Rectal smooth muscle tissue (tissue), 1 donor: ENCODE data around the gene DCLK3.

Source experiments
- H3K27ac ChIP-seq: one replicate; pipeline ENCODE4 v1.7.0; 2013; ENCODE audit warnings: low read depth, low read length, inconsistent platforms
- H3K27me3 ChIP-seq: one replicate; pipeline ENCODE4 v1.7.0; 2013; ENCODE audit warnings: low read length; ENCODE audit not compliant: control insufficient read depth, insufficient read depth
- H3K36me3 ChIP-seq: one replicate; pipeline ENCODE4 v1.7.0; 2013; ENCODE audit warnings: low read length; ENCODE audit not compliant: control insufficient read depth, insufficient read depth
- H3K4me1 ChIP-seq: one replicate; pipeline ENCODE4 v1.7.0; 2013; ENCODE audit warnings: low read length; ENCODE audit not compliant: control insufficient read depth, insufficient read depth
- H3K4me3 ChIP-seq: one replicate; pipeline ENCODE4 v1.7.0; 2013; ENCODE audit warnings: low read length
- H3K9ac ChIP-seq: one replicate; pipeline ENCODE4 v1.7.0; 2013; ENCODE audit warnings: low read length

DCLK3 gene

DNA sequence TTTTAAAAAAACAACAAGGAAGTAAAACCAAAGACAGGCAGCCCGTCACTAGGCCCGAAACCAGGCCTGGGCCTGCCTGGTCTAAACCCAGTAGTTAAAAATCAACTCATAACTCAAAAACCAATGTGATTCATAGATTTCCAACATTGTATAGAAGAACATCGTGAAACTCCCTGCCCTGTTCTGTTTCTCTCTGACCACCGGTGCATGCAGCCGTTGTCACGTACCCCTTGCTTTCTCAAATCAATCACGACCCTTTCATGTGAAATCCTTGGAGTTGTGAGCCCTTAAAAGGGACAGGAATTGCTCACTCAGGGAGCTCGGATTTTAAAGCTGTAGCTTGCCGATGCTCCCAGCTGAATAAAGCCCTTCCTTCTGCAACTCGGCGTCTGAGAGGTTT lies 89.5 kb downstream of the DCLK3 start:
- Histone ChIP-seq H3K27me3 (no peaks in the 10 kb centered on the region), H3K36me3 (no peaks in the 10 kb centered on the region), H3K9ac (no peak overlapping the region), H3K4me3 (no peak overlapping the region), H3K27ac (no peak overlapping the region), H3K4me1 (no peaks in the 10 kb centered on the region)

DNA sequence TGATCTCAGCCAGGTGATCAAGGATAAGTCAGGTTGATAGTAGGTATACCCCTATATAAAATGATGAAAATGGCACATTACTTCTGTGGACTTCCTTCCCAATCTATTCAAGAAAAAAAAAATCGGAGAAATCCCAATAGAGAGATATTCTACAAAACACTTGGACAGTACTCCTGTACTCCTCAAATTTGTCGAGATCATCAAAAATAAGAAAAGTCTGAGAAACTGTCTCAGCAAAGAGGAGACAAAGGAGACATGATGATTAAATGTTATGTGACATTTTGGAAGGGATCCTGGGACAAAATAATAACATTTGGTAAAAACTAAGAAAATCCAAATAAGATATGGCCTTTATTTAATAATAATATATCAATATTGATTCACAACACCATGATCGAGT lies 94.6 kb downstream of the DCLK3 start:
- H3K27ac ChIP-seq, result no peak overlapping the region

DNA sequence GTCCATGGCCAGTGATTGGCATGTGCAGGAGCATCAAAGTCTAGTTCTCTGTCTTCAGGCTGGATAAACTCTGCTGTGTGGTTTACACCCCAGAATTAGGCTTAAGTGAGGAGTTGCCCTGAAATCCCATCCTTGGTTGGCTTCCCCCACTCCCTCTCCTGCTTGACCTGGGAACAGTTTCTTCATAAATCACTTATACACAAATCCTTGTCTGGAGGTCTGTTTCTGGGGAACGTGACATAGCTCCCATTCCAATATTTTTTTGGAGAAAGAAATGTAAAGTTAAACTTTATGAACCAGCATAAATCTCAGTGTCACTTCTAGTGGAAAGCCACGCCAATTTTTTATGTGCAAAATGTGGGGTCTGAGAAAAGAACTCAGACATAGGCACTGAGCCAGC lies 98.2 kb downstream of the DCLK3 start:
- no peaks in the 10 kb centered on the region for H3K36me3 ChIP-seq
- H3K4me3 ChIP-seq, result no peak overlapping the region
- H3K9ac ChIP-seq, result no peak overlapping the region
- H3K27me3 ChIP-seq, result no peaks in the 10 kb centered on the region
- no peak overlapping the region for H3K27ac ChIP-seq
- H3K4me1 ChIP-seq, result no peaks in the 10 kb centered on the region

More for the DNA sequence above, 94.6 kb downstream of the DCLK3 start:
- H3K36me3 ChIP-seq, result no peaks in the 10 kb centered on the region
- H3K27me3 ChIP-seq, result no peaks in the 10 kb centered on the region
- H3K4me1 ChIP-seq, result no peaks in the 10 kb centered on the region
- H3K9ac ChIP-seq, result no peak overlapping the region
- H3K4me3 ChIP-seq, result no peak overlapping the region

DNA sequence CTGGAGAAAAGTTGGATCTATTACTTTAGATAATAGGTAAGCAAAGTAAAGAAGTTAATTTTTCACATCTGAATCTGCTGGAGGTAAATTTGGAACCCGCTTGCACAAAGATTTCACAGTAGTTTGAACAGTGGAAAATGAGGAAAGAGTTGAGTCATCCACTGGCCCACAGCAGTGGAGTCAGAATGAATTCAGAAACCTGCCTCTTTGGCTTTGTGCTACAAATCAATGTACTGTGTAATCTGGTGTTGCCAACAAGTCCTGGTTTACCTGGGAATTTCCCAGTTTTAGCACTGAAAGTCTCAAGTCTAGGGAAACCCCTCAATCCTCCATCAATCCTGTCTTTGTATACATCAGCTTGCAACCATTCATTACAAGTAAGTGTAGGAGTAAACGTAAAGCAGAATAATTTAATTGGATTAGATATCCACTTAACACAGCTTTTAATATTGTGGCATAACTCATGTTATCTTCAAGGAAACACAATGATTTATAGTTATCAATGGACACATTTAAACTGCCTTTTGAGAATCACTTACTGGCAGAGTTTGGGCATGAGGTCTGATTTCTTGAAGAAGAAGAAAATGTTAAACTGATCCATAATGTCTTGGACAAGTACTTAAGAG lies 100.6 kb downstream of the DCLK3 start:
- Histone ChIP-seq H3K4me3 (no peak overlapping the region), H3K4me1 (no peaks in the 10 kb centered on the region), H3K9ac (no peak overlapping the region), H3K27me3 (no peaks in the 10 kb centered on the region), H3K36me3 (no peaks in the 10 kb centered on the region), H3K27ac (no peak overlapping the region)

DNA sequence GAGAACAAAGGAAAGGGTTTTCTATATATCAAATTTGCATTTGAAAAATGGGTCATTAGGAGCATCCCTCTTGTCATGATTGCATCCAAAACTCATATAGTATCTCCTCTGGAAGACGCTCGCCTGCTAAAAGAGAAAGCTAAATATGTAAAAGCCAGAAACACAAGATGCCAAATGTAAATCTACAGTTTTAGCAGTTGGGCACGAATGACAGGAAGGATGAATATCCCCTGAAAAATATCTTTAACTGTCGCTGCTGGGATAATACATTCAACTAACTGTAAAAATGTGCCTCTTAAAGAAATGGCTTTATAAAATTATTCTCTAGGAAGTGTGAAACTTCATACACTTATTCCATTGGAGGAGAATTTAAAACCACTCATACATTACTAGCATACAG lies 101.7 kb downstream of the DCLK3 start:
- Histone ChIP-seq H3K27me3 (no peaks in the 10 kb centered on the region), H3K36me3 (no peaks in the 10 kb centered on the region), H3K4me3 (no peak overlapping the region), H3K27ac (no peak overlapping the region), H3K4me1 (no peaks in the 10 kb centered on the region), H3K9ac (no peak overlapping the region)
